GM12878 (cell line): ENCODE measurements around the gene CDK11B. TPM values are rescaled to one million over a fixed set of nuclear protein-coding genes. Genes with fewer than 3 reads are reported as not detected.

Experiments
- ATAC-seq: fragments of 200-7000 bp; cut with Tn5 transposase; 3 replicates; pipeline ENCODE4 v1.9.1; 2020; ENCODE audit warnings: mild to moderate bottlenecking, moderate library complexity
- BruUV-seq: library from RNA; stranded (reverse); fragments of 400-500 nt; replicated peaks from 2 replicates; lab custom pipeline; 2021; lab: Mats Ljungman, UMichigan
- CTCF ChIA-PET: fragments of 300-600 bp; sonication (Branson Sonifier 250); formaldehyde crosslinking; extraction: SDS; loops from one replicate; lab custom pipeline; 2021; ENCODE audit warnings: inconsistent platforms; lab: Yijun Ruan, JAX
- POLR2A ChIA-PET: fragments of 350-600 bp; formaldehyde crosslinking; extraction: SDS; loops from one replicate; lab custom pipeline; 2021; ENCODE audit warnings: inconsistent platforms; lab: Charles Lee
- RAD21 ChIA-PET: fragments of 300-600 bp; sonication (Branson Sonifier 250); formaldehyde crosslinking; loops from one replicate; lab custom pipeline; 2023; ENCODE audit warnings: antibody characterized with exemption; ENCODE audit not compliant: unreplicated experiment; lab: Charles Lee
- SMC1A ChIA-PET: fragments of 300-600 bp; sonication (Branson Sonifier 250); formaldehyde crosslinking; loops from one replicate; lab custom pipeline; 2023; ENCODE audit not compliant: unreplicated experiment, uncharacterized antibody; lab: Charles Lee
- DNase-seq: peaks from one replicate; pipeline ENCODE4 v3.0.0-alpha.2; 2011; ENCODE audit warnings: low read depth, low spot score
- FAIRE-seq: peaks from 3 replicates; lab custom pipeline; 2011; peaks lifted over from hg19 to GRCh38; lab: Jason Lieb, UNC
- H2AFZ ChIP-seq: 2 replicates; pipeline ENCODE4 v1.6.0; 2011; ENCODE audit warnings: low read depth, low read length, control low read depth; ENCODE audit not compliant: control insufficient read depth
- H3K27ac ChIP-seq: 2 replicates; pipeline ENCODE4 v1.5.1; 2011; ENCODE audit warnings: control low read depth; ENCODE audit not compliant: control insufficient read depth, insufficient read depth
- H3K27me3 ChIP-seq, 2 experiments: replicated peaks in 1 of 2; 2 replicates each; pipeline versions ENCODE4 v1.6.0 to v1.6.1; 2011; ENCODE audit warnings: low read length in 1 of 2; ENCODE audit not compliant: control insufficient read depth in 2 of 2, insufficient read depth in 2 of 2
- H3K36me3 ChIP-seq, 2 experiments: 2 replicates each; pipeline ENCODE4 v1.5.1; 2011; ENCODE audit warnings: low read length in 1 of 2; ENCODE audit not compliant: control insufficient read depth in 2 of 2, insufficient read depth in 2 of 2
- H3K4me1 ChIP-seq: 2 replicates; pipeline ENCODE4 v1.6.1; 2011; ENCODE audit warnings: mild to moderate bottlenecking, low read length, moderate library complexity, mixed read lengths; ENCODE audit not compliant: control insufficient read depth, insufficient read depth
- H3K4me2 ChIP-seq: 2 replicates; pipeline ENCODE4 v1.6.0; 2011; ENCODE audit warnings: control low read depth; ENCODE audit not compliant: control insufficient read depth, insufficient read depth
- H3K4me3 ChIP-seq: fragments of 200-600 bp; sonication (generic); 2 replicates; pipeline ENCODE4 v1.5.1; 2016
- H3K79me2 ChIP-seq: 2 replicates; pipeline ENCODE4 v1.6.0; 2011; ENCODE audit warnings: low read length; ENCODE audit not compliant: control insufficient read depth, insufficient read depth
- H3K9ac ChIP-seq: 2 replicates; pipeline ENCODE4 v1.8.0; 2011; ENCODE audit warnings: low read length, control low read depth, mixed read lengths; ENCODE audit not compliant: control insufficient read depth, insufficient read depth
- H3K9me3 ChIP-seq: replicated peaks from 3 replicates; pipeline ENCODE4 v1.5.1; 2011; ENCODE audit warnings: mild to moderate bottlenecking, low read length; ENCODE audit not compliant: control insufficient read depth, insufficient read depth
- H4K20me1 ChIP-seq: 2 replicates; pipeline ENCODE4 v1.6.0; 2011; ENCODE audit not compliant: control insufficient read depth, insufficient read depth
- BMI1 ChIP-seq: fragments of 450-650 bp; IDR thresholded peaks from 2 replicates; pipeline ENCODE4 v1.6.1; 2016; ENCODE audit warnings: mild to moderate bottlenecking, moderate library complexity, borderline replicate concordance
- CEBPB ChIP-seq, 2 experiments: fragments of 150-350 bp in 1 of 2; IDR thresholded peaks; 2 replicates each; pipeline ENCODE4 v1.6.1; 2012 to 2014; ENCODE audit warnings: low read depth in 2 of 2, low read length in 2 of 2, borderline replicate concordance in 1 of 2, inconsistent platforms in 1 of 2
- EZH2 ChIP-seq: IDR thresholded peaks from 2 replicates; pipeline ENCODE4 v1.6.1; 2012; ENCODE audit warnings: low read depth, mild to moderate bottlenecking, control low read depth, inconsistent platforms, low read length, borderline replicate concordance; ENCODE audit not compliant: control insufficient read depth
- MAX ChIP-seq: IDR thresholded peaks from 2 replicates; pipeline ENCODE4 v1.6.1; 2012; ENCODE audit warnings: low read depth, low read length, improper control_type of control experiment
- MEF2A ChIP-seq: IDR thresholded peaks from 2 replicates; pipeline ENCODE4 v1.6.1; 2011; ENCODE audit warnings: low read depth, mild to moderate bottlenecking, low read length, moderate library complexity; ENCODE audit not compliant: insufficient read depth
- NFIC ChIP-seq: IDR thresholded peaks from 2 replicates; pipeline ENCODE4 v1.6.1; 2012; ENCODE audit warnings: low read depth, mild to moderate bottlenecking, inconsistent platforms, low read length, moderate library complexity
- ZBTB33 ChIP-seq: fragments of 450-650 bp; IDR thresholded peaks from 2 replicates; pipeline ENCODE4 v1.6.1; 2017; ENCODE audit warnings: mild to moderate bottlenecking
- WGBS: methylation state at CpG from one replicate; pipeline ENCODE4 v1.1.6; 2016; ENCODE audit warnings: low lambda C conversion rate; ENCODE audit not compliant: insufficient replicate concordance, insufficient coverage; ENCODE audit errors: missing lambda C conversion rate; 5-methylcytosine and 5-hydroxymethylcytosine counted together
- in situ Hi-C: fragments of 300-500 bp; cut with MboI; formaldehyde crosslinking; loops from 9 replicates; pipeline ENCODE4 v1.14.3; 2018; ENCODE audit warnings: mixed read lengths
- intact Hi-C: fragments of 100-400 bp; cut with micrococcal nuclease; formaldehyde crosslinking; loops from one replicate; pipeline ENCODE4 v1.14.2; 2022; ENCODE audit not compliant: unreplicated experiment
- polyA plus RNA-seq, 11 experiments: library from polyadenylated mRNA; depleted of rRNA in 4 of 11; unstranded in 6 of 11; stranded (reverse) in 5 of 11; fragments of >200 nt; fragmentation: Nextera tagmentation in 4 of 11; fragmentation: Illumina TruSeq in 1 of 11; extraction: Ambion mirVana in 4 of 11; extraction: Trizol in 1 of 11; gene quantifications; 1 replicate in 1 of 11; 2 replicates in 10 of 11; pipeline versions ENCODE4 v1.2.1 to v1.2.3, GENCODE V29; 2011 to 2016; ENCODE audit warnings: inconsistent platforms in 2 of 11, missing spikeins in 2 of 11, low read depth in 1 of 11
- total RNA-seq, 4 experiments: library from RNA; depleted of rRNA in 3 of 4; stranded (reverse); fragments of >200 nt in 3 of 4; fragmentation: Illumina TruSeq in 1 of 4; extraction: Trizol in 1 of 4; gene quantifications; 2 replicates each; pipeline versions ENCODE4 v1.2.1 to v1.2.3, GENCODE V29; 2013 to 2021
- TF ChIP-seq, protein P1 (sequence below): IDR thresholded peaks from 2 replicates; pipeline ENCODE4 v1.6.1; 2012; ENCODE audit warnings: low read length, inconsistent platforms

The CDK11B gene
- total and polyA plus RNA-seq, 10 of the 15 experiments (the other 5 are each of a cell fraction or from before 2014, with no cell fraction given), result 3.2 to 30.9 (median 18.0) TPM

GRCh38 chr1:1605034-1605591, 53.7 kb downstream of the CDK11B start:
- H3K4me1 ChIP-seq, result peaks cover 34% of the 10 kb centered on the region
- no peak for ATAC-seq
- TF ChIP-seq BMI1 (no peak), EZH2 (no peak), CEBPB (IDR thresholded peaks at IDR 0.05; ENCODE audit: borderline replicate concordance in 1 of 2, low read depth in 2 of 2, low read length in 2 of 2) (no peak)
- intact Hi-C loops, result no loop called here
- WGBS, result 68% methylated on average over 12 of the region's 14 CpGs
- H3K79me2 ChIP-seq, result no peaks in the 10 kb centered on the region
- no peak overlapping the region for H3K27ac ChIP-seq
- no peak overlapping the region for H3K4me2 ChIP-seq
- H3K9me3 ChIP-seq, result no peaks in the 10 kb centered on the region
- POLR2A ChIA-PET, result no interaction called here
- CTCF ChIA-PET, result no interaction called here
- H3K27me3 ChIP-seq, result no peaks in the 10 kb centered on the region; a peak in 1 of 4 replicates
- H3K9ac ChIP-seq, result no peak overlapping the region
- no peaks in the 10 kb centered on the region for H3K36me3 ChIP-seq
- BruUV-seq, result no TSS peak
- SMC1A ChIA-PET, result no interaction called here
- in situ Hi-C loops, result no loop called here
- FAIRE-seq, result no peak
- no peaks in the 10 kb centered on the region for H4K20me1 ChIP-seq
- RAD21 ChIA-PET, result no interaction called here
- DNase-seq, result no peak
- H3K4me3 ChIP-seq, result no peak overlapping the region
- no peak overlapping the region for H2AFZ ChIP-seq

- RAD21 ChIA-PET, result no interaction called here
- DNase-seq (no peak), ATAC-seq (no peak), FAIRE-seq (no peak)
- no peak overlapping the region for H3K4me2 ChIP-seq
- H3K27me3 ChIP-seq, result no peaks in the 10 kb centered on the region; a peak in 1 of 4 replicates
- H3K79me2 ChIP-seq, result no peaks in the 10 kb centered on the region
- no peak overlapping the region for H2AFZ ChIP-seq
- no peaks in the 10 kb centered on the region for H3K9me3 ChIP-seq
- POLR2A ChIA-PET, result no interaction called here
- H3K27ac ChIP-seq, result no peak overlapping the region
- peaks cover 34% of the 10 kb centered on the region for H3K4me1 ChIP-seq
- no TSS peak for BruUV-seq
- no peak overlapping the region for H3K4me3 ChIP-seq
- H3K9ac ChIP-seq, result no peak overlapping the region
- SMC1A ChIA-PET, result no interaction called here
- in situ Hi-C loops, result no loop called here
- no peaks in the 10 kb centered on the region for H3K36me3 ChIP-seq
- 77% methylated on average over 15 of the region's 15 CpGs for WGBS
- intact Hi-C loops, result no loop called here
- no peaks in the 10 kb centered on the region for H4K20me1 ChIP-seq
- CTCF ChIA-PET, result no interaction called here
- no peak for TF ChIP-seq MEF2A
- TF ChIP-seq NFIC, result no peak
- TF ChIP-seq, protein P1, sequence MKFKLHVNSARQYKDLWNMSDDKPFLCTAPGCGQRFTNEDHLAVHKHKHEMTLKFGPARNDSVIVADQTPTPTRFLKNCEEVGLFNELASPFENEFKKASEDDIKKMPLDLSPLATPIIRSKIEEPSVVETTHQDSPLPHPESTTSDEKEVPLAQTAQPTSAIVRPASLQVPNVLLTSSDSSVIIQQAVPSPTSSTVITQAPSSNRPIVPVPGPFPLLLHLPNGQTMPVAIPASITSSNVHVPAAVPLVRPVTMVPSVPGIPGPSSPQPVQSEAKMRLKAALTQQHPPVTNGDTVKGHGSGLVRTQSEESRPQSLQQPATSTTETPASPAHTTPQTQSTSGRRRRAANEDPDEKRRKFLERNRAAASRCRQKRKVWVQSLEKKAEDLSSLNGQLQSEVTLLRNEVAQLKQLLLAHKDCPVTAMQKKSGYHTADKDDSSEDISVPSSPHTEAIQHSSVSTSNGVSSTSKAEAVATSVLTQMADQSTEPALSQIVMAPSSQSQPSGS, result no peak
- no peak for TF ChIP-seq ZBTB33
- no peak for TF ChIP-seq MAX
Measured at GRCh38 chr1:1604374-1605033, 54.3 kb downstream of the CDK11B start.
